Adrenal gland (tissue), 5 donors: ENCODE measurements around the gene SRC.

ENCODE experiments used
- POLR2A ChIP-seq, 2 donors: fragments of 450-650 bp; IDR thresholded peaks; one replicate each; pipeline ENCODE4 v1.6.1; 2017; ENCODE audit warnings: antibody characterized with exemption in 2 of 2, mild to moderate bottlenecking in 2 of 2, moderate library complexity in 1 of 2
- TF ChIP-seq, protein P1 (sequence below), 6 experiments: fragments of 450-650 bp in 4 of 6; fragments of 200-600 bp in 2 of 6; sonication (generic) in 1 of 6; IDR thresholded peaks; 1 replicate in 5 of 6; 2 replicates in 1 of 6; pipeline versions ENCODE4 v1.5.1 to v1.8.0; 2016 to 2021; ENCODE audit warnings: antibody characterized with exemption in 6 of 6, mild to moderate bottlenecking in 2 of 6, moderate library complexity in 1 of 6
- donor health status: DM: no; HTN: no; CAD: no.

DNA sequence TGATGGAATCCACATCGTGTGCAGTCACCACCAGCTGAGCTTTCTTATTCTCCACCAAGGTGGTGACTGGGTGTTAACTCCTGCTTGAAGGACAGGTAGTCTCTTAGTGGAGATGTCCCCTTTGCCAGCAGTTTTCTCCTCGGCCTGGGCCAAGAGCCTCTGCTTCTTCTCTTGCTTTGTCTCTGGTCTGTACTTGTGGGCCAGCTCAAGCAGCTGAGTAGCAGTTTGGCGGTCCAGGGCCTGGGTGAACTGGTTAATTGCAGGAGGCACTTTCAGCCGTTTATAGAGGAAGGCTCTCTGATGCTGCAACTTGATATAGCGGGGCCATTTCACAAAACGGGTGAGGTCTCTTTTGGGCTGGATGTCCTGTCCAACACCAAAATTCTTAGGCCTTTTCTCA, 99.1 kb downstream of the SRC start:
- TF ChIP-seq, protein P1, sequence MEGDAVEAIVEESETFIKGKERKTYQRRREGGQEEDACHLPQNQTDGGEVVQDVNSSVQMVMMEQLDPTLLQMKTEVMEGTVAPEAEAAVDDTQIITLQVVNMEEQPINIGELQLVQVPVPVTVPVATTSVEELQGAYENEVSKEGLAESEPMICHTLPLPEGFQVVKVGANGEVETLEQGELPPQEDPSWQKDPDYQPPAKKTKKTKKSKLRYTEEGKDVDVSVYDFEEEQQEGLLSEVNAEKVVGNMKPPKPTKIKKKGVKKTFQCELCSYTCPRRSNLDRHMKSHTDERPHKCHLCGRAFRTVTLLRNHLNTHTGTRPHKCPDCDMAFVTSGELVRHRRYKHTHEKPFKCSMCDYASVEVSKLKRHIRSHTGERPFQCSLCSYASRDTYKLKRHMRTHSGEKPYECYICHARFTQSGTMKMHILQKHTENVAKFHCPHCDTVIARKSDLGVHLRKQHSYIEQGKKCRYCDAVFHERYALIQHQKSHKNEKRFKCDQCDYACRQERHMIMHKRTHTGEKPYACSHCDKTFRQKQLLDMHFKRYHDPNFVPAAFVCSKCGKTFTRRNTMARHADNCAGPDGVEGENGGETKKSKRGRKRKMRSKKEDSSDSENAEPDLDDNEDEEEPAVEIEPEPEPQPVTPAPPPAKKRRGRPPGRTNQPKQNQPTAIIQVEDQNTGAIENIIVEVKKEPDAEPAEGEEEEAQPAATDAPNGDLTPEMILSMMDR (IDR thresholded peaks at IDR 0.05): no peak
- no peak for TF ChIP-seq POLR2A (IDR thresholded peaks at IDR 0.05)
